T-helper 22 cell (primary cell): Measurements from ENCODE around the gene MAS1.
"Not testable (repeated sequence)": the region's sequence is repeated elsewhere in the genome, so short reads cannot be mapped to it uniquely, and the experiment has no call there.

Experiments
- DNase-seq: peaks from one replicate; pipeline ENCODE4 v3.0.0-alpha.2; 2020; ENCODE audit warnings: low read depth

Gene MAS1

DNA sequence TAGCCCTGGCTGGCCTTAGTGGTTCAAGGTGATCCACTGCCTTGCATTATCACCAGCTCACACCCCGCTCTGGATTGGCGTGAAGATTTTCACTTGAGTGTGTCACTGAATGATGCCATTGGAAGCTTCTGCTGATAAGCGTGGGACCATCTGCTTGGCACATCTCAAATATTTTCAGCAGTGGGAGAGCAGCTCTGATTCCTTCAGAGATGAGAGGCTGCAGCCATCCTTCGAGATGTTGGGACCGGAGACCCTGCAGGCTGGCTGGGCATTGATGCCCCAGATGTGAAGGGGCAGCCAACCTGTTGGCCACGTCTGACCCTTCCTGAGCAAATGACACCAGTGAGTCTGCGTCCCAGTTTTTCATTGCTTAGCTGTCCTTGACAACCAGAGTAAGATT lies at the start of gene MAS1:
MAS1 (plus strand) TSS at position 197 of the 400 bp plus-strand sequence. CDS start 15,968 bp downstream, outside the sequence.
- DNase-seq = no peak

DNA sequence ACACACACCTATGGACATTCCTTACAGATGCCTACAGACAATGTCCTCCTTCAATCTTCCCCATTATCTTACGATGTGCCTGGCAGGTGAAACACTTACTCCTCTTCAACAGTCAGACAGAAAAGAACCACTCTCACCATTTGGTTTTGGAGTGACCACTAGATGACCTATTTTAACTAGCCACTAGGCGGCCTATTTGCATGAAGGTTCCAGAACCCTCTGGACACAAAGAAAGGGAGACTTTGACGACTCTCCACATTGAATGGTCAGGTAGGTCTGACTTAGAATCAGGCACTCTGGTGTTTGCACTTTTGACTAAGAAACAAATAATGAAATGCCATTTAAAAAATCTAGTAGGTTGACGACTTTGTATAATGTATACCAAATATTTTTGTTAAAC lies 48.8 kb upstream of the MAS1 start:
- DNase-seq = no peak

DNA sequence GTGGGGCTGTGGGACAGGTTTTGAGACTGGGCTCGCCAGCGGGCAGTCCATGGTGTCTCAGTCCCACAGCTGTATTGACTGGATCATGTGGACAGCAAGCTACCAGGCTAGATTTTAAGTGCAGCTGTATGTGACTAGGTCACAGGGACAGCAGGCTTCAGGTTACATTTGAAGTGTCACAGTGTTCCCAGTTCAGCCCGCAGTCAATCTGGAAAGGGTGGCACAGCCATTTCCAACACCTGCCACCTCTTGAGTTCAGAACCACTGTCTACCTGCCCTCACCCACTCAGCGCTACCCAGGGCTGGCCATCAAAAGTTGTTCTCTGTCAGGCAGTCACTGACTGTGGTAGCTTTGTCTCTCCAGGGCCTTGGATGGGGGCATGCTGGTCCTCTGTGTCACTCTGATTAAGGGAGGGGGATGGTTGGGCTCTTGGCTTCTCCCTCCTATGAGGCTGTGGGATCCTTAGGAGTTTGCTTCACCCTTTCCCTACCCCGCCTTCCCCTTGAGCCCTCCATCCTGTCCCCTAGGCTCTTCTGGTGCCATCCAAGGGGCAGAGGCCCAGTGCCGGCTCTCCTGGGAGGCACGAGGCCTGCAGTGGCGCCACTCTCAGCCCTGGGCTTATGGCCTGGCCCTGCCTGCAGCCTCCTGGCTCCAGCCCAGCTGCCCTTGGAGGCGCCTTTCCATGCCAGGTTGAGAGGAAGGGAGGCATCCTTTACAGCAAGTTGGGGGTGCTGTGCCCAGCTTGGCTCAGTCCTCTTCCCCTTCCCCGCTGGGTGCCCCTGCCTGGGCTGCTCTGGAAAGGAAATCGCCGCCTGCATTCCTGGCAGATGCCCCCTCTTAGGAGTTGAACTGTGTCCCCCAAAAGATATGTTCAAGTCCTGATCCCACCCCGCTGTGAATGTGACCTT lies 45.8 kb upstream of the MAS1 start:
- DNase-seq = no peak

DNA sequence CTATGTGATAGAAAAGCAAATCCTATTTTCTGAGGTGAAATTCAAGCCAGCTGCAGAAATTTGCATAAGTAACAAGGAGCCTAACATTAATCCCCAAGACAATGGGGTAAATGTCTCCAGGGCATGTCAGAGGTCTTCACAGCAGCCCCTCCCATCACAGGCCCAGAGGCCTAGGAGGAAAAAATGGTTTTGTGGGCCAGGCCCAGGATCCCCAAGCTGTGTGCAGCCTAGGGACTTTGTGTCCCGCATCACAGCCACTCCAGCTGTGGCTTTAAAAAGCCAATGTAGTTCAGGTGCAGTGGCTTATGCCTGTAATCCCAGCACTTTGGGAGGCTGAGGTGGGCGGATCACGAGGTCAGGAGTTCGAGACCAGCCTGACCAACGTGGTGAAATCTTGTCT lies 42.2 kb upstream of the MAS1 start:
- DNase-seq = not testable (repeated sequence)

DNA sequence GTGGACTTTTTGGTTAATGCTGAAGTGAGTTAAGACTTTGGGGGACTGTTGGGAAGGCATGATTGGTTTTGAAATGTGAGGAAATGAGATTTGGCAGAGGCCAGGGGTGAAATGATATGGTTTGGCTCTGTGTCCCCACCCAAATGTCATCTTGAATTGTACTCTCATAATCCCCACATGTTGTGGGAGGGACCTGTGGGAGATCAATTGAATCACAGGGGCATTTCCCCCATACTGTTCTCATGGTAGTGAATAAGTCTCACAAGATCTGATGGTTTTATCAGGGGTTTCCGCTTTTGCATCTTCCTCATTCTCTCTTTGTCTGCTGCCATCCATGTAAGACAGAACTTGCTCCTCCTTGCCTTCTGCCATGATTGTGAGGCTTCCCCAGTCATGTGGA lies 40.9 kb upstream of the MAS1 start:
- DNase-seq = not testable (repeated sequence)

DNA sequence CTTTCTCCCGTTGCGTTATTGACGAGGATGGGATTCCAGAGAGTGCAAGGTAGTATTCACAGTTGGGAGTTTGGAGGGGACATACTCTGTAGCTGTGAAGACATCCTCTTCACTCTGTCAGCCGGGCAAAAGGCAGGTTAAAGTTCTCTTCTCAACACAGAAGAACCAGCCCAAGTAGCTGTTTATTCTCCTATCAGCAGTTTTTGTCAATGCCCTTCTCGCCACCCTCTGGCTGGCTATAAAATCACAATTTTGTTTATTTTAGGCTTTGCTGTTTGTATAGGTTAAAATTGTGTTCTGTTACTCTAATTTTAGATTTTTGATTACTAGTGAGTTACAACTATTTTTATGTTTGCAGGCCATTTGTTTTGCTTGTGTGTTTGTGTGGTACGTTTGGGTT lies 37.9 kb upstream of the MAS1 start:
- no peak for DNase-seq

DNA sequence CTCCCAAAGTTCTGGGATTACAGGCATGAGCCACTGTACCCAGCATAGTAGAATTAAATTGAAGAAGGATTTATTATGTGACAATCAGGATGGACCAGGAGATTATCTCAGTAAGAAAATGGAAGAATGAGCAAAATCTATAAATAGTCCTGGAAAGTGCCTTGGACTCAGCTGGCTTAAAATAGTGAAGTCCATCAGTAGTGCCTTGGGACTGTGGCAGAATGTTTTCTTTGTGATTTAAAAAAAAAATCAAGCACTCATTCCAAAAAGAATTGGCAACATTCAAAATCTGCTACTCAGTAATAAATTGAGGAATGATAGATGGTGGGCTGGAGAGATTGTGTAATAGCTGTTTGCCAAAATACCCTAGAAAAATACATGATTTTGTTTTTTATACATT lies 37.0 kb upstream of the MAS1 start:
- no peak for DNase-seq

DNA sequence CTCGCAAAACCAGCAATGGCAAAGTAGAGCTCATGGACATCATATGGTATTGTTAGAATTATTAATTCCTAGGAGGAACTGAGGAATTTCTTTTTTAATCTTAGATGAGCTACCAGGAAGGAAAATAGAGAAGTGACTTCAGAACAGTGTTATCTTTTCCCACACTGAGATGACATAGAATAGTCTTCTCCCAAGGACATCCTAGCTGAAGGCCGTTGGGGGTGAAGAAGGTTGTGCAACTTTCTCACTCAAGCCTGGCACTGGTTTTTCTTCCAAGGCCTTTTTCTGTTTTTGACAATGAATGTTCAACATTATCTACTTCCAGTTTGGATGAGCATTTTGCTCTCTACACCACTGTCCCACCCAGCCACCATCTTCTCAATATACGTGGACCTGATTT lies 35.8 kb upstream of the MAS1 start:
- no peak for DNase-seq

DNA sequence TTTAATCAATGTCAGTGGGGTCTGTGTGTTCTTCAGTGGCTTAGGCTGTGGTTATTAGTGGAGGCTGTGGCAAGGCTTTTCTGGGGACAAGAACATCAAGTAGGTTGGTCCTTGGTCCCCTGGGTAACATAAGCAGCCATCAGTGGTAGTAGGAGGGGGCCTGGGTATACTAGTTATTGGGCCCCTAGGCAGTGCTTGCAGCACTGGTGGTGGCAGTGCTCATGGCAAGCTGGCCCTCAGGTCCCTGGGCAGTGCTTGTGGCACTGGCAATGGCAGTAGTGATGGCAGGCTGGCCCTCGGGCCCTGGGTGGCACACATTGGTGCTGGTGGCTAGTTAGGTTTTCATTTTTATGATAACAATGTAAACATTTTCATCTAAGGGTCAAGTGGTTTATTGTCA lies 32.5 kb upstream of the MAS1 start:
- DNase-seq = no peak

DNA sequence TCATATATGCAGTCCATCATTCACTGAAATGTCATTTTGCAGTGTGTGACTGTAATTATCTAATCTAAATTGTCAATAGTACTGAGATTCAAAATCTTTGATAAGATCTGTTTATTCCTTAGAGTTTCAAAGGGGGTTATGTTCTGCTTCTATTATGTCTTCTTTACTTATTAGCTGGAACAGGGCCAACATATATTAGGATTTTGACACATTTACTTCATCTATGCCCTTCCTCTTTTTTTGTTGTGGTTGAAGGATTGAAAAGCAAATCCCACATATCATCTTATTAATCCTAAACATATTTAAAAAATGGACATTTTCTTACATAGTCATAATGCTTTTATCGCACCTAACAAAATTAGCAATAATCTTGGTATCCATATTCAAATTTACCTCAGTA lies 30.3 kb upstream of the MAS1 start:
- DNase-seq = no peak

DNA sequence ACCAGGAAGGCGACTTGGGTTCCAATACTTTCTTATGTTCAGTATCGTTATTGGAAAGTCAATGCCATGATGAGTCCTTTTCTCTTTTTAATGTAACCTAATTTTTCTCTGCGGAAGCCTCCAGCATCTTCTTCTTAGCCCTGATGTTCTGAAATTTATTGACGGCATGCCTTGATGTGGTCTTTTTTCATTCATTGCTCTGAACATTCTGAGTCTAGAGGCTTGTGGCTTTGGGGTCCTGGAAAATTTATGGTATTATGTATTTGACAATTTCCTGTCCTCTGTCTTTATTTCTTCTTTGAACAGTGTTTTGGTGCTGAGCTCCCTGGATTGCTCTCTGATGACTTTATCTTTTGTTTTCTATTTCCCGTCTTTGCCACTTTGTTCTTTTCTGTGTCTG lies 28.7 kb upstream of the MAS1 start:
- DNase-seq = no peak

DNA sequence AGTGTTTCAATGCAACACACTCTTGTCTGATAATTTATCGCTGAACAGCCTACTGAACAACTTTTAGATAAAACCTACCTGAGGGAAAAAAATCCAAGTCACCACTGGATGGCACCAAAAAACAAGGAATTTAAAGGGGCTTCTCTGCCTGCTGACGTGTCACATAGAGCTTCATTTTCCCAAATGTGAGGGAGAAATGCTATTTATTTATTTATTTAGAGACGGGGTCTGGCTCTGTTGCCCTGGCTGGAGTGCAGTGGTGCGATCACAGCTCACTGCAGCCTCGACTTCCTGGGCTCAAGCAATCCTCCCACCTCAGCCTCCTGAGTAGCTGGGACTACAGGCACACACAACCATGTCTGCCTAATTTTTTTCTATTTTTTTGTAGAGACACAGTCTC lies 27.4 kb upstream of the MAS1 start:
- not testable (repeated sequence) for DNase-seq

DNA sequence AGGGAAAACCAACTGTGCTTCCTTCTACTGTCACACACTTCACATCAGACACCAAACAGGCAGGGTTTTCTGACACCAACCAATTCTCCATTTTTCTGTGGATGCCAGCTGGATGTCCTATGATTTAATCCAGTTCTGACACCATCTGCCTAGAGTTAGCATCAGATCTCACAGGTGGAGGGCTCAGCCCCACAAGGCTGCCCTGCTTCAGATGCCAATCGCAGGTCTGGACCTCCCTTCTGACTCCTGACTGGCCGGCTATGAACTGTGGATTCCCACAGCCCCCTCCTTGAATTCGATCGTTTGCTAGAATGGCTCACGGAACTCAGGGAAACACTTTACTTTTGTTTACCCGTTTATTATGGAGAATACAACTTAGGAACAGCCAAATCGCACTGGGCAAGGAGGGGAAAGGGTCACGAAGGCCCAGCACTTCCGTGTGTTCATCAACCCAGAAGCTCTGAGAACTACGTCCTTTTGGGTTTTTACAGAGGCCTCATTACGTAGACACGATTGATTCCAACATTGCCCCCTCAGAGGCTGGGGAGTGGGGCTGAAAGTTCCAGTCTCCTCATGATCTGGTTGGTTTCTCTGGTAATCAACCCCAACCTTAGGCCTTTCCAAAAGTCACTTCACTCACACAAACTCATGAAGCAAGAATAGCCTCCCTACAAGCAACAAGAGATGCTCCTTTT lies 25.4 kb upstream of the MAS1 start:
- DNase-seq = no peak

DNA sequence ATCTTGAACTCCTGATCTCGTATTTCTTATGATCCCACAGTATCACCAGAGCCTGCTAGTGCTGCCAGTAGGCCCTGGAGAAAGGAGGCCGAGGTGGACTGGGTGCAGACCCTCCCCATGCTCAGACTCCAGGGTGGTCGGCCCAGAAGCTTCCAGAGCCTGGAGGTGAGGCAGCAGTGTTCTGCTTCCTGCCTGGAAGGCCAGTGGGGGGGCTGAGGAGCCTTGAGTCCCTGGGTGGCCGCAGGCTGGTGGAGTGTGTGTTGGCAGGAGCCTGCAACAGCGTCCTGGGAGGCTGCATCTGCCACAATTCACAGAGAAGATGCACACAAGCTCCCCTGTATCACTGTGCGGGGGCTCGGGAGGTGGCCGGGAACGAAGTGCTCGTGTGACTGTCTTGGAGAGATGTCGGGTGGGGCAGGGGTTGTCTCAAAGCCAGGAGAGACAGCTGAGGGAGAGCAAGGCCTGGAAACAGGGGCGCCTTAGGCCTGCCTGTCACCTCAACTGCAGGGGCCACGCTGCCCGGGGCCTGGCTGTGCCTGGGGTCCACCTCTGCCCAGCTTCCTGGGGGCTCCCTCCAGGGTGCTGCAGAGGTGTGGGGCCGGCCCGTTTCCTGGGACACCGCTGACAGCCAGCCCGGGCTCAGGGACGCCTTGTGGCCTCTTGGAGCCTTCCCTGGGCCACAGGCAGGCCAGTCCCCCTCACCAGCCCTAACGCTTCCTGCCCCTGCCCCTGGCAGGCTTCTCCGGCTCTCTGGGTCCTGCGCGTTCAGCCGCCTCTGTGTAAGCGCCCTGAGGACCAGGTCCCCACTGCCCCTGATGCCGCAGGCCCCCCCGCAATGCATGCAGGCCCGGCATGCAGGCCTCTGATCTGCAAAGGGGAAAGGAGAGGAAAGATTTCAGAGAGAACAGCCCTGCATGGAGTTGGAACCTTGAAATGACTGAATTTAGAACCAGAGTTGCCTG lies 24.2 kb upstream of the MAS1 start:
- no peak for DNase-seq

DNA sequence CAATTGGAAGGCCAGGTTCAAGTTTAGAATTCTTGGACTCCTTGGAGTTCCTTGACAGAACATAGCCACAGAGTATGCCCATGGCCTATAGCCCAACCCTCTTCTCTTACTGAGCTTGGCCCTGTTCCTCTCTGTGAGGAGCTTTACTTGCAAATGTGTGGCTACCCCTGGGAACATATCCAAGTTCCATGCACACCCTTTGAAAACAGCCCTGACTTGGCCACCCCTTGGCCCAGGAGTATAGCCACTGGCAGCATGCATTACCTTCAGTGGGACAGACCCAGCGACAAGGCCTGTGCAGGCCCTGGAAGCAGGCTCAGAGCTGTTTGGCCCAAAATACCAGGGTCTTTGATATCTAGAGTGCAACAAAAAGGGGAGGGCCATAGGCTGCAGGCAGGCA lies 19.5 kb upstream of the MAS1 start:
- no peak for DNase-seq

DNA sequence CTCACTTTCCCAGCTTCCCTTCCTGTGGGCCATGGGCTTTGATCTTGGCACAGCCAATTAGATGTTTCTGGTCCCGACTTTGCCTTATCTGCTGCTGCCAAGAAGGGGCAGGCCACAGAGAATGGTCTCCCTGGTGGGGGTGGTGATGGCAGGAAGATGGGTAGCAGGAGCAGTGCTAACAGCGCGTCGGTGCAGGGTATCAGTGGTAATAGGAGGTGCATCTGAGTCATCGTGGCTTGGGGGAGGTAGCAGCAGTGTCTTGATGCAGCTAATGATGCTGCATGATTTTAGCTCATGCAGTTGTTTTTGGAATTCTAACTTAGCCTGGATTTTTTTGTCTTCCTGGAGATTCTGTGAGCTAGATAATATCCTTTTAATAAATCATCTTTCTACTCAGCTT lies 18.9 kb upstream of the MAS1 start:
- DNase-seq = no peak

DNA sequence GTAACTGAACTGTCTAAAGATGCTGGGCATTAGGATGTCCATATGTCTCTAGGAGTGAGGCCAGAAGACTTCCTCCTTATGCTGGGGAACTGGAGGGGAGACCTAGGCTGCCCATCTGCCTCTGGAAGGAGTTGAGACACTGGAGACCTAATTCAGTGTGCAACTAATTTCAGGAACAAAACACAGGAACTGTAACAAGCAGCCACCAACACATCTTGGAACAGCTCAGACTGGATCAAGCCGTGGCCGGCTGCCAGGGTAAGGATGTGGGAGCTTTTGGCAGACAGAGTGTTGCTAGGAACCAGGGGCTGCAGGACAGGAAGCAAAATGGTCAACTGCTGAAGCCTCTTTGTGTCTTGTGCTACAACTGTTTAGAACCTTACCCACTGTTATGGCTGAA lies 16.4 kb upstream of the MAS1 start:
- no peak for DNase-seq

DNA sequence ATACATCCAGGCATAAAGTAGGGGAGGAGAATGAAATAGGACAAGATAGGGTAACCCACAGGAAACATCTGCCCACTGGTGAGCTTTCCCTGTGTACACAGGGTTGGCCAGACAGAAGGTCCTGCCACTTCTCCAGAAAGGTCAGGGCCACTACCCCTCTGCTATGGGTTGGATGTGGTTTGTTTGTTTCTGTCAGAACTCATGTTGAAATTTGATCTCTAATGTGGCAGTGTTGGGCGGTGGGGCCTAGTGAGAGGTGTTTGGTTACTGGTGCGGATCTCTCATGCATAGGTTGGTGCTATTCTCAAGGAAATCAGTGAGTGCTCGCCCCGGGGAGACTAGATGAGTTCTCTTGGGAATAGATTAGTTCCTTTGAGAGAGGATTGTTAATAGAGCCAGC lies 15.6 kb upstream of the MAS1 start:
- no peak for DNase-seq

DNA sequence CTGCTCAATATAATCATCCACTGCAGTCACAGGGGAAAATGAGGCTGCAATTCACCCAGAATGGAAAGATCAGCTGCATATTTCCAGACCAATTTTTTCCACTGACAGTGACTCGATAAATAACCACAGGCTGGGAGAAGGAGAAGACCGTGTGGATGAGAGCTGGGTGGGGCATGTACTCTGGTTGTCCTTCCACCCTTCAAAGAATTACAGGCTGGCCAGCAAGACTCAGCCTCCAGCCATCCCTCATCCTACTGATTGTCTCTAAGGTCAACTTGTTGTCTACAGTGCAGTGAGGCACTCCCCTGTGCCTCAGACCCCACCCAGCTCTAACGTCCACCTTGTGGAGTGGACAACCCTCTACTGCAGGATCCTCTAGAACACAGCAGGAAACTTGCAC lies 14.5 kb upstream of the MAS1 start:
- no peak for DNase-seq

DNA sequence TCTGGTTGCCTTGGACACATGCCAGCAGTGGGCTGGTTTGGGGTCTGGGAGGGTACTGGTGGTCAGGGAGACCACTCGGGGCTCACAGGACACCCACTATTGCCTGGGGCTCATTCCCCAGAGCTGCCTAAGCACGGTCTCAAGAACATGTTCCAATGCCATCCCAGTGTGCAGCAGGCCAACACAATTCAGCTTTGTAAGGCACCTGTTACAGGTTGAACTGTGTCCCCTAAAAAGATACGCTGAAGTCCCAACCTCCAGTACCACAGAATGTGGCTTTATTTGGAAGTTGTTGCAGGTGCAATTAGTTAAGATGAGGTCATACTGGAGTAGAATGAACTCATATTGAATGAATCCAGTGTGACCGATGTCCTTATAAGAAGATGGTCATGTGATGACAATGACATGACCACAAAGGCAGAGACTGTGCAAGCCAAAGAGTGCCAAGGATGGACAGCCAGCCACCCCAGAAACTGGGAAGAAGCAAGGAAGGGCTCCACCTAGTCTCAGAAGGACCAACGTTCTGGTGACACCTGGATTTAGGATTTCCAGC lies 13.5 kb upstream of the MAS1 start:
- no peak for DNase-seq

DNA sequence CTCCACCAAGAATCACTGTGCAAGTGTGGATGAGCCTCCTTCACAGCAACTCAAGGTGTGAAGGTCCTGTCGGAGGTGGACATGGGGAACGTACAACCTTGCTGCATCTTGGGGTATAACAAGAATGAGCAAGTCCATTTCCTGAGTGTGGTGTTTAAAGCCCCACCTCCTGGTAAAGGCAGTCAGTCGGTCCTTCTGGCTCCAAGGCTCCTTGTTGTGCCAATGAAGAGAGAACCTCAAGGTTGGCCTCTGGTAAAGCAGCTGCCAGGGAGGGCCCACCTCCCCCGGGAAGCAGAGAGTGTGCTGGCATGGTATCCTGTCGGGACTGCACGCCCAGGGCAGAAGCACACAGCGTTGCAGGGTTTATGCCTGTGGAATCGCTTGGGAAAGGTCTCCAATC lies 12.4 kb upstream of the MAS1 start:
- no peak for DNase-seq

DNA sequence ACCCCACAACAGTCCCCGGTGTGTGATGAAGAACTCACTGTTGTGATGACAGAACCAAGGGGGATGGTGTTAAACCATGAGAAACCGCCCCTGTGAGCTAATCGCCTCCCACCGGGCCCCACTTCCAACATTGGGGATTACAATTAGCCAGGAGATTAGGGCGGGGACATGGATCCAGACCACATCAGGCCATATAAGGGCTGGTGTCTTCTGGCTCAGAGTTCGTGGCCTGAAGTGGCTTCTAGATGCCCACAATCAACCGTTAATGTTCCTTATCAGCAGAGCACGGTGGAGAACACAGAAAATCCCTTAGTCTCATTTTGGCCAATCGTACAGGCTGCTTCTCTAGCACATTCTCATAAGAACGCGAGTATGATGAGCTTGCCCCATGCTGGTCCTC lies 10.9 kb upstream of the MAS1 start:
- DNase-seq = no peak
